ENCODE results near the gene CDYL.

Gene CDYL

DNA sequence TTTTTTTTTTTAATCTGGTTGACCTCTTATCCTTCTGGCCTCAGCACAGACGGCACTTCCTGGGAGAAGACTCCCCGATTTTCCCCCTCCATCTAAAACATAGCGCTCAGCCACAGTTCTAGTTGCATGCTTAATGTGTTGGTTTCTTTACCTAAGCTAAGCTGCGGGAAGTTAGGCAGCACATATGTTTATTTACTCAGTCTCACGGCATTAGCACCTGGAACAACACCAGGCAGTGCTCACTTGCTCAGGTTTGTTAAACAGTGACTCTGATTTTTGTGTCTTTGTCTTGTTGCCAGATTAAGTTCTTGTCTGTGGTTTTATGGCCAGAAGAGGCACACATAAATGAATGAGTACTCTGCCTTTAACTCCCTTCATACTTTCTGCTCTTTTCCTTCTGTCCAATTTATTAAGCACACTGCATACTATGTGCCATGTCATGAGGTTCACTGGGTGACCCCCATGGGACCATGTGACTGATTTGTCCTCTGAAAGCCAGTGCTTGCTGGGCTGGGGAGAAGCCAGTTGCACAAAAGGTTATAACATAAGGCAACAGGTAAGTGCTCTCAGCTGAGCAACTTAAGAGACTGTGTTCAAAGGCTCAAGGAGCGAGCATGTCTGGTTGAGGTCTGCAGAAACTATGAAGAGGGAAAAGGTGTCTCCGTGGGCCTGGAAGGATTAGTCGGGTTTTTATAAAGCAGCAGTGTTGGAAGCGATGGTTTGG, 134.0 kb downstream of the CDYL start:
- DNase-seq, result peak; percentile 76

DNA sequence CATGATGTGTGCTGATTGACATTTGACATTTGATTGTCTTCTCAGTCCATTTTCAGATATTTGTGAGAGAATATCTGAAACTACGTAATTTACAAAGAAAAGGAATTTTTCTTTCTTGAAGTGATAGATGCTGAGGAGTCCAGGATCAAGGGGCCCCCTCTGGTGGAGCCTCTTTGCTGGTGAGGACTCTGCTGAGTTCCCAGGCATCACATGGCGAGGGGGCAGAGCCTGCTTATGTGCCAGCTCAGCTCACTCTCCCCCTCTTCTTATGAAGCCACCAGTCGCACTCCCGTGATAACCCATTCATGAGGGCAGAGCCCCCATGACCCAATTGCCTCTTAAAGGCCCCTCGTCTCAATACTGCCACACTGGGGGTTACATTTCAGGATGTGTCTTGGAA, 136.4 kb downstream of the CDYL start:
- no peak for DNase-seq

DNA sequence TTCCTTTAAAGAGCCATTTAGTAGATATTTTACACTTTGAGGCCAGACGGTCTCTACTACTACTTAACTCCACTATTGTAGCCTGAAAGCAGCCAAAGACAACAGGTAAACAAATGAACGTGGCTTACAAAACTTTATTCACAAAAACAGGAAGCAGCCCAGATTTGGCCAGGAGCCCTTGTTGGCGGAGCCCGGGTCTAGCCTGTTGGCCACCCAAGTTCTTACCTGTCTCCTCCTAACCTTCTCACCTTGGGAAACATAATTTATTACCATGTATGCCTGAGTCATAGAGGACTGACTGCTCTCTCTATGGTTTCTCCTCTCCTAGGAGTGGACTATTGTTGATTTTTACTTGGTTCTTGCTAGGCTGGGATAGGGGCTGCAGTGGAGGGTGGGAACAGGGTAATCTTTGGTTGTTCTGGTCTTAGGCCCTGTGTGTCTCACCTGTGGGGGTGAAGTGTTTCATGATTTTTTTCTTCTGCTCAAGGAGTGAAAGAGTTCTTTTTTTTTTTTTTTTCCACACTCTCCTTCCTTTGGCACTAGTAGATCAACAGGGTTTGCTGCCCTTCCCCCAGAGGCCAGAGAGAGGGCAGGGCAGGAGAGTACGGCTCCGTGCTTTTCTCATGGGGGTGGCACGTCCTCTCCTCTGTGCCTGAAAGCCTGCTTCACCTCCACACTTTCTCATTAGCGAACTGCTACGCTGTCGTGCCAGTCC, 137.7 kb downstream of the CDYL start:
- DNase-seq, result no peak

DNA sequence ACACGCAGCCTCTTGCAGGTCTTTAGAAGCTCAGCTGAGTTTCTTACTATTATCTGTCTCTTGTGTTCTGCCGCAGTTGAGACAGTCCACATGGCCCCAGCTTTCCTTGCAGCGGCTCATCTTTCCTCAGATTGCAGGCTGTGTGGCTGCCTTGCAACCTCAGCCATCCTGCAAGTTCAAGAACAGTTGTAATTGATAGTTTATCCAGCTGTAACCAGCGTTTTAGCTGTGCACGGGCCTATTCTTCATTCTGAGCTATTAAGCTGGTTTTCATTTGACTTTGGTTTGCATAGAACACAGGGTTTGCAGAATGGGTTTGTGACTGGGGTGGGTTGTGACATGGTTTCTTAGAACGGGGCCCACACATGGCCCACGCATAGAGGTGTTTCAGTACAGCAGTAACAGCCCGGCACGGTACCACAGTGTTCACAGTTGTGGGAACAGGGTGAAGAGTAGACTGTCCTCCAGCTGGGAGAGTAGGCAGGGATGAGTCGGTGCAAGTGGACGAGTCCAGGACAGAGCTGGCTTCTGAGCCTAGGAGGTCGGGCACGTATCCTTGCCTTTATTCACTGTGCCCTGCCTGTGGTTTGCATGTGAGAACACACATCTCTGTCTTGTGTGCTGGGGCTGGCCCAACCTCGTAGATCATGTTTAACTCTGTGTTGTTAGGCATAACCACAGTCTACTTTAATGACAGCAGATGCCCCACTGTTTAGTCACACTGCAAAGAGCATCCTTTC, 138.4 kb downstream of the CDYL start:
- no peak for DNase-seq

DNA sequence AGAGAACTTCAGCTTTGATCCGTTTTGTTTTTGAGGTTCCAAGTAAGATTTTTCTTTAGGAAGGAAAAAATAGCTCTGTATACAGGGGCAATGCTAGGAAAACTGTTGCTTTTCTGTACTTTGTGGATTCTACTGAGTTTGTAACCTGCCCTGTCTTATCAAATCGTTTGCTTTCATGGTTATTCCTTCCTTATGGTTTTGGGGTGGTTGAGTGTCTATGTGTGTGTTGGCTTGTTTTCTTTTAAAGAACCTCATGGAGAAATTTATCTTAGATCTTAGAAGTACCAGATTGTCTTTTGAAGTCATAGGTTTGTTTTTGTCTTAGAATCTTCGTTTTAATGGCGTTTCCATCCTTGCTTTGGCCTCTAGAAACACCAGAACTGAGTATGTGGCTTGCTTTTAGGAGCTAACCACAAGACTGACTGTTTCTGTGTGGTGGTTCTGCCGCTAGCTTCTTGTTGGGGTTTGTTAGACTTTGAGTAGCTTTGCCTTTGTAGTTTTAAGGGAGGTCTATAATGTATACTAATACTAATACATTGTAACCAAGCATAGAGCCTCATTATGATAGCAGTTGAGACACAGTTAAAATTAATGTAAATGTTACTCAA, 140.9 kb downstream of the CDYL start:
- no peak for DNase-seq

DNA sequence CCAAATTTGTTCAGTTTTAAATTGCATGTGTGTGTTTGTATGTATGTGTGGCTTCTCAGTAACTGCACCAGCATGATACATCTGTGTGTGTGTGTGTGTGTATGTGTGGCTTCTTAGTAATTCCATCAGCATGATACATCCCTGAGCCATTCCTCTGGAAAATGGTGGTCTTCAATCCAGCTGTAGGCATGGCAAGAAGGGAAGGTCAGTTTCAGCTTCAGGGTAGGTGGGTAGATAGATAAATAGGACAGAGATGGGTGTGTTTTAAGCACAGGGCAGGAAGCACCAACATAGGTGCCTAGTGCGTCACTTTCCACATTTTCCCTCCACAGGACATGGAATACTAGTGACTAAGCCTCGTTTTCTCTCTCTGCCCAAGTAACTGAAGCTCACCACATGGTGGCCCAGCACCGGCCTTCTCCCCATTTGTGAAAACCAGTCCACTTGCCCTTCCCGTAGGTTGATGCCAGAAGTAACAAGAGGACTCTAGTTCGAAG, 144.8 kb downstream of the CDYL start:
- DNase-seq, result no peak

DNA sequence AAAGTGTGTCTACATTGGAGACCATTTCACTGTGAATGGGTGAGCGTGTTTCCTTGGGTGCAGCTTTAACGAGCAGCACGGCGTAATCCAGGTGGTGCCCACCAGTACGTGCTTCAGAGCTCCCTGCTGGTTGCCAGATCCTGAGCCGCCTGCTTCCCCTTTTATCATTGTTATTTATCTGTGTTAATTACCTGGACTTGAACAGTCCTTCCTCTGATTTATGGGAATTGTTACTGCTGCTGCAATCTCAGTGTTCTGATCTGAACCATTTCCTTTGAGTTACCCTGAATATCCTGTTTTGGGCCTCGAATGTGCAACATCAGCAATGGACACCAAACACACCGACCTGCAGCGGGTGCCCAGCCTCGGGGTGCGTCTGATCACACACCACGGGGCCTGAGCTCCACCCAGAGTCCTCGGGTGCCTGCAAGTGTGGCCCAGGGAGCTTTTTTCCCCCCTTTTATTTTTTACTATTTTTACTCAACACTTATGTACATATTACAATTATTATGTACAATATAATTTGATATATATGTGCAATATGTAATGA, 146.4 kb downstream of the CDYL start:
- DNase-seq, result no peak

DNA sequence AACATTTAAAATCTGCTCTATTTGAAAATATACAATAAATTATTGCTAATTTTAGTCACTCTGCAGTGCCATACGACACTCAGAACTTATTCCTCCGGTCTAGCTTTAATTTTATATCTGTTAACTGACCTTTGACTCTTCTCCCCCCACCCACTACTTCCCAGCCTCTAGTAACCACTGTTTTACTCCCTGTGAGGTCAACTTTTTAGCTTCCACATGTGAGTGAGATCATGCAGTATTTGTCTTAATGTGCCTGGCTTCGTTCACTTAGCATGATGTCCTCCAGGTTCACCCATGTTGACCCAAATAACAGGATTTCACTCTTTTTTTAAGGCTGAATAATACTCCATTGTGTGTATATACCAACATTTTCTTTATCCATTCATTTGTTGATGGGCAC, 146.9 kb downstream of the CDYL start:
- no peak for DNase-seq

DNA sequence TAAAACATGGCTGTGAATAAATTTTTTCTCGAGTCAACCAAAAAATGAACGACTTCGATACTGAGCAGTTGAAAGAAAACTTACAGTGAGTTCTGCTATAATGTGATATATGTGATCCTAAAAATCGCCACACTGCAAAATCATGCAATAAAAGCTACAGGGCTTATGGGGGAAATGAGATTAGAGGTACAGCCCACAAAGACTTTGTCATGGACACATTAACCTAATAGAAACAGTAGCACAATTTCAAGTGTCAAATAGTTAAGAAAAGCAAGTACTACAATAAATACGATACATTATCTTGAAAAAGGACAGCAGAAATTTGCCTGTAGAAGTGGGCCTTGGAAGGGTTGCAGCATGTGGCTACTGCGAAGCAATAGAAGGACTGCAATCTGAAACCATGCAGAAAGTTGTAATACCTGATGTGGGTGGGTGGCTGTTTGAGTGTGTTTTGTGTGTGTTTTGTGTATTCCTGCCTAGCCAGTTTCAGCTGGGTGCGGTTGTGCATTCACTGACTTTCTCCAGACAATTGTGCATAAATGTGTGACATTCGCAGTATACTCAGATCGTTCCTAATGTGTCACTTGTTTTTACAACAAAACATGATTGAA, 148.6 kb downstream of the CDYL start:
- peak; percentile 47 for DNase-seq

DNA sequence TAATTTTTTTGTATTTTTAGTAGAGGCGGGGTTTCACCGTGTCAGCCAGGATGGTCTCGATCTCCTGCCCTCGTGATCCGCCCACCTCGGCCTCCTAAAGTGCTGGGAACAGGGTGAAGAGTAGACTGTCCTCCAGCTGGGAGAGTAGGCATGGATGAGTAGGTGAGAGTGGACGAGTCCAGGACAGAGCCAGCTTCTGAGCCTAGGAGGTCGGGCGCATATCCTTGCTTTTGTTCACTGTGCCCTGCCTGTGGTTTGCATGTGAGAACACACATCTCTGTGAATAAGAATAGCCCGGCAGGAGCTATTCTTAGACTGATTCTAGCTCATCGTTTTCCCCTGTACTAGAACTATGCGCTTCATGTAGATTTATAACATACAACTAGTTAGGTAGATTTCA, 149.4 kb downstream of the CDYL start:
- no peak for DNase-seq

DNA sequence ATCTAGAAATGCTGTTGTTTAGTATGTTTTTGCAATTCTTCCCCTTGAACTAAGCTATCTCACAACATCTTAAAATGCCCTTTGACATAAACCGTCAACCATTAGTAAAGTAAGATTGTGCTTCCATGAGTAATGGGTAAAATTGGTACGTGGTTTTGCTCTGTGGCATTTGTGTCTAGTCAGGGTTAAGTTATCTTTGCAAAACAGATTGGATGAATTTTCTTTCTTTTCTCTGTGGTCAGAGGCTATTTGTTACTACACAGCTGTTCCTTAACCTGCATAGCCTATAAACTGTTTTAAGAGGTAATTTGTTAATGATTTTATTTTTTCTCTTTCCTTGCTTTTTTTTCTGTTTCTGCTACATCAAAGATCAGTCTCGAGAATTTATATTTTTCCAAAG, 152.2 kb downstream of the CDYL start:
- no peak for DNase-seq

DNA sequence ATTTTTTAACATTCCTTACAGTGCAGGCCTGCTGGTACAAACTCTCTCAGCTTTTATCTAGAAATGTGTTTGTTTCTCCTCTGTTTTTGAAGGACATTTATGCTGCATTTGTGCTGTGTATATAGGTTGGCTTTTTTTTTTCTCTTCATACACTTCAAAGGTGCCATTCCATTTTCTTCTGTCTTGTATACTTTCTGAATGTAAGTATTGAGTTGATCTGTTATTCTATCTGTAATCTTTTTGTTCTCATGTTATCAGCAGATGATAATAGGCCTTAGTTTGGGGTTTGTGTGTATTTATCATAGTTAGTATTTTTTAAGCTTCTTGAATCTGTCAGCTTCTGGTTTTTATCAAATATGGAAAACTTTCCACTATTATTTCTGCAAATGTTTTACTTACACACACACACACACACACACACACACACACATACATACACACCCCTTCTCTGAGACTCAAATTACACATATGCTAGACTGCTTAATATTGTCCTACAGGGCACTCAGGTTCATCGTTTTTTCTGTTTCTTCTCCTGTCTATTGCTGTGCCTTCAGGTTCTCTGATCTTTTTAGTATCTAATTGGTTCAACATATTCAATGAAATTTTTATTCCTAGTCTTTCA, 153.0 kb downstream of the CDYL start:
- DNase-seq, result no peak

DNA sequence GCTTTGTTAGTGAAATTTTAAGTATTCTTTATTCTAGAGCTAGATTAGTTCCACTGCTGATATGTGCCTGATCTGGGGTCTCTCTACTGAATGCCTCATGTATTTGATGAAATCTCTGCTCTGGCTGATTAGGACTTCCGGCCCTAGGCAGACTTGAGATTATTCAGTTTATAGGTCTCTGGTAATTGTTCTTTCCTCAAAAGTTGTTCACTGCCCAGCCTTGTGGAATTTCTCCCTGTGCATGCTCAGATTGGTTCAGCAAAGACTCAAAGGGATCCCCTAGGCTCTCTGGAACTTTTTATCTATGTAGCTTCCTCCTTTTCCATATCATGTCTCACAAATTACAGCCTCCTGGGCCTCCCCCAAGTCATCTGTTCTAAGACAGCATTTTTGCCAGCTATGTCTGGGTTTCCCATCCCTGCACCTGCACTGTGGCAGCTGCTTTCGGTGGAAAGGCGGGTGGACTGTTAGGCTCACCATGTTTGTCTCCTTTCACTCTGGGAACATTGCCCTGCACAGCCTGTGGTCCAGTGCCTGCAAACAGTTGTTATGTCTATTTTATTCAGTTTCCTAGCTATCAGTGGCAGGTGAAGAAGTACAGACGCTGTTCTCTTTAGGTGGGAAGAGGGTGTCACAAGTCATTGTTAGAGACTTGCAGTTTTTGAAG, 154.0 kb downstream of the CDYL start:
- no peak for DNase-seq

DNA sequence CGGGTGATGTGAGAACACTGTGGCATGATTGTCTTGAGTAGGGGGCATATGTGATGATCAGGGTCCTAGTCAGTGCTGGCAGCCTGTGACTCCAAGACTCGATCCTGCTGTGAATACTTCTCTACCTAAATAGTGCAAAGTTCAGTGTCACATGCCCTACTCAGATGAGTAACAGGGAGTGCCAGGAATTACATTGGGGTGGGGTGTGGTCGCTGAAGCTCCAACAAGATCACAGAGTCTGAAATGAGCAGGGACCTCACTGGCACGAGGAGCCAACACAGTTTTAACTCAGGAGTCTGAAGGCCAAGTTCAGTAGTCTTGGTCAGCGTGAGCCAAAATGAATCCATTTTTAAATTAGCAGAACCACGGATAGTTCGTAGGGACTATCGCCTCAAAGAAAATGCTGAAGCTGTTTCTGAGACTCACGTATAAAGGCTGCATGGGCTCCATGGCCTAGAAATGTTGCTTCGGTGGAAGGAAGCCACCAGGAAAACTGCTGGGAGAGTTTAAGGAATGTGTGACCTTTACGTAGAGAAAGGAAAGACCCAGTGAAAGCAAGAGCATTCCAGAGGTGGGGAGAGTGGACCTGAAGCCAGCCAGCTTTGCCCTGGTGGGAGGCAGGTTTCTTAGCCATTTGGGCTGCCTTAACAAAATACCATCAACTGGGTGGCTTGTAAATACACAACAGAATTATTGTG, 155.5 kb downstream of the CDYL start:
- DNase-seq, result no peak

DNA sequence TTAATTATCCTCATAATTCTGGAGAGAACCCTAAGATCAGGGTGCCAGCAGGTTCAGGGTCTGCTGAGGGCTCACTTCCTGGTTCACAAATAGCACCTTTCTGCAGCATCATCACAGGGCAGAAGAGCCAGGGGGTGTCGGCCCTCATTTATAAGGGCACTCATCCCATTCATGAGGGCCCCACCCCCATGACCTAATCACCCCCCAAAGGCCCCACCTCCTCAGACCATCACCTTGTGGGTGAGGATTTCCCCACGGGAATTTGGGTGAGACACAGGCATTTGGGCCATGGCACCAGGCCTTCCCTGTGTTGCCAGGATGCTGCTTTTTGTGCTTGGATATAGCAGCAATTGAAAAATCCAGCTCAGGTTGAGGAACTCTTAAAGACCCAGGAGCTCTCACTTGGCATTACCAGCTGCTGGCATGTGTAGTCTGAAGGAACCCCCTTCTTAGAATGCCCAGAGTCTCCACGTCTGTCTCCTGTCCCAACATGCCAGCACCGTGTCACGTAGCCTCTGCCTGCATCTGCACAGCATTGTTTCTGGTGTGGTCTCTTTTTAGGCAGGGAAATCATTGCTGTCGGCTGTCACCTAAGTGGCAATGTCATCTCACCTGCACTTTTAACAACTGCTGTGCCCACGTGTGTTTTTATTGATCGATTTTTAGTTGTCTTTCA, 156.2 kb downstream of the CDYL start:
- DNase-seq, result no peak

DNA sequence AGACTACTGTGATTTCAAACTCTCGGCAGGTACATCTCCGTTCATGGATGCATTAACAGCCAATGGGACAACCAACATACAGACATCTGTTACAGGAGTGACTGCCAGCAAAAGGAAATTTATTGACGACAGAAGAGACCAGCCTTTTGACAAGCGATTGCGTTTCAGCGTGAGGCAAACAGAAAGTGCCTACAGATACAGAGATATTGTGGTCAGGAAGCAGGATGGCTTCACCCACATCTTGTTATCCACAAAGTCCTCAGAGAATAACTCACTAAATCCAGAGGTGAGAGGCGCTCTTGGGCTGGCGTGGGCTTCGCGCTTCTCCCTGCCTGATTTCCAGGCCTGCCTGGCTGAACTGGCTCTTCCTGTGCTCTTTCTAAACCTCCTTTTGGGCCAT, 159.3 kb downstream of the CDYL start:
- no peak for DNase-seq

DNA sequence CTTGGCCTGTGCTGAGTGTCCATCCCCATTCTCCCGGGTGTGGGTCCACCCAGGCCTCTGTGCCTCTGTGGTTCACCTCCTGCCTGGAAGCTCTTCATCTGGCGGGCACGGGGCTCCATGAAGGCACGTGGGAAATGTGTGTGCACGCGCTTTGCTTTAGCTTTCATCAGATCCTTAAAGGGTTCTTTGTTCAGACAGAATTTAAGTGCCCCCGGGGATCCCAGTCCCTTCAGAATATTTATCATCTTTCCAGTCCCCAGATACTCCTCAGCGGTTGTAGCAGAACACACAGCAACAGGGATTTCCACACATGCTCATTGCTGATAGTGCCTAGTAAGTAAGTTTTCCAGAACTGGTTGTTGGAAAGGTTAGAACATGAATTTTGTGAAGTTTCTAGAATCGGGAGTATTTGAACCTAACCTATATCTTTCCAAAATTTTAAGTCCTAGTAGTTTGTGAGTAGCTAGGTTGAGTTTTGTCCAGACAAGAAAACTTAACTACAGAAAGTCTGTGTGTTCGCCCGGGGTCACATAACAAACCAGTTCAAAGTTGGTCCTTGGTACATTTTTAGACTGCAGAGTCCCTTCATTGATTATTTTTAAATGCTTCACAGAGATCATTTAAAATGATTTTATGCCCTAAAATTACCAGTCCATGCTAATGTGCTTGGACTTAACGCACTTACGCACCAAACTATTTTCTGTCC, 159.9 kb downstream of the CDYL start:
- no peak for DNase-seq

DNA sequence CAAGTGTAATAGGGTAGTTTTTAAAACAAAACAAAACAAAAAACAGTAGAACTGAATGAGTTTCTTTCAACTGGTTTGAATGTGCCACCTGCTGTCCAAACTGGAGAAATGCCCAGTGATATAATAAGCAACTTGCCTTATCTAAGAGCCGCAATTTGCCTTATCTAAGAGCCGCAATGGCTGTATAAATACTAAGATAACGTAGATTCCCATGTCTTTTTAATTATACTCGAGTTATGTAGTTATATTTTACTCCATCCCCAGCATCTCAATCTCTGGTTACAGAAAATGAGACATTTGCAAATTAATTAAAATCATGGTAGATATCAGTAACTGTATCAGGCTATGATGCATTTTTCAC, 160.5 kb downstream of the CDYL start:
- no peak for DNase-seq

DNA sequence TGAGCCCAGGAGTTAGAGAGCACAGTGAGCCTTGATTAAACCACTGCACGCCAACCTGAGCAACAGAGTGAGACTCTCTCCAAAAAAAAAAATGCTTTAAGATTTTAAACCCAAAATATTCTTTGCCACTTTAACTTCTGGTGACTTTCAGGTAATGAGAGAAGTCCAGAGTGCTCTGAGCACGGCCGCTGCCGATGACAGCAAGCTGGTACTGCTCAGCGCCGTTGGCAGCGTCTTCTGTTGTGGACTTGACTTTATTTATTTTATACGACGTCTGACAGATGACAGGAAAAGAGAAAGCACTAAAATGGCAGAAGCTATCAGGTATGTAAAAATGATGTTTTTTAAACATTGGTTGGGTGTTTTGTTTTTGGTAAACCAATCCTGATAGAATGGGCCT, 161.2 kb downstream of the CDYL start:
- DNase-seq, result no peak

DNA sequence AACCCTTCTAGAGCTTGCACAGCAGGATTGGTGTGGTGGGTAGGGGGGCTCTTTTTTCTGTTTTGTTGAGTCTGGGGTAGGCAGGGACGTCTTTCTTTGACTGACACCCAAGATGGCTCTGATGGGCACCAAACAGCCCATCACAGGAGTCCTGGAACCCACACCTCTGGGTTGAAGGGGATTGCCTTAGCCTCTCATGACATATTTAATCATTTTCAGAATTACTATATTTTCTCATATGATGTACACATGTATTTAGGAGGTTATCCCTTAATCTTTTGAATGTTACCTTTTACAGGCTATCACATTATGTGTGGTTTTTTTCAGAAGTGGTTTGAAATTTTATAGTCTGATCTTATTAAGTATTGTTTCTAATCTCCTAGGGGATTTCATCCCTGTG, 163.0 kb downstream of the CDYL start:
- DNase-seq, result no peak
